ENCODE measurements around the gene TMEM81.

The TMEM81 gene

GRCh38 chr1:205118752-205119151 is 34.5 kb upstream of the TMEM81 start:
- TF ChIP-seq POLR2AphosphoS5 (IDR thresholded peaks at IDR 0.05; ENCODE audit: low read depth, low read length) (no peak), REST (IDR thresholded peaks at IDR 0.05; ENCODE audit: insufficient read depth in 1 of 2, low read depth in 2 of 2, low read length in 2 of 2) (no peak), FOXP2 (optimal IDR thresholded peaks at IDR 0.05; ENCODE audit: borderline replicate concordance, extremely low read depth, extremely low read length, insufficient read depth) (no peak), SIN3A (IDR thresholded peaks at IDR 0.05; ENCODE audit: borderline replicate concordance, insufficient read depth, low read length) (no peak), TAF1 (IDR thresholded peaks at IDR 0.05; ENCODE audit: borderline replicate concordance, insufficient read depth, low read length) (no peak)

GRCh38 chr1:205111354-205111753 is 27.1 kb upstream of the TMEM81 start:
- TF ChIP-seq REST (IDR thresholded peaks at IDR 0.05; ENCODE audit: insufficient read depth in 1 of 2, low read depth in 2 of 2, low read length in 2 of 2): no peak
- no peak for TF ChIP-seq SIN3A (IDR thresholded peaks at IDR 0.05; ENCODE audit: borderline replicate concordance, insufficient read depth, low read length)
- no peak for TF ChIP-seq FOXP2 (optimal IDR thresholded peaks at IDR 0.05; ENCODE audit: borderline replicate concordance, extremely low read depth, extremely low read length, insufficient read depth)
- TF ChIP-seq TAF1 (IDR thresholded peaks at IDR 0.05; ENCODE audit: borderline replicate concordance, insufficient read depth, low read length): no peak
- no peak for TF ChIP-seq POLR2AphosphoS5 (IDR thresholded peaks at IDR 0.05; ENCODE audit: low read depth, low read length)

- no peak for TF ChIP-seq TAF1 (IDR thresholded peaks at IDR 0.05; ENCODE audit: borderline replicate concordance, insufficient read depth, low read length)
Observed at GRCh38 chr1:205109711-205110110, 25.5 kb upstream of the TMEM81 start.

GRCh38 chr1:205109269-205109668 is 25.0 kb upstream of the TMEM81 start:
- TF ChIP-seq TAF1 (IDR thresholded peaks at IDR 0.05; ENCODE audit: borderline replicate concordance, insufficient read depth, low read length) (no peak), REST (IDR thresholded peaks at IDR 0.05; ENCODE audit: insufficient read depth in 1 of 2, low read depth in 2 of 2, low read length in 2 of 2) (no peak), FOXP2 (optimal IDR thresholded peaks at IDR 0.05; ENCODE audit: borderline replicate concordance, extremely low read depth, extremely low read length, insufficient read depth) (no peak), SIN3A (IDR thresholded peaks at IDR 0.05; ENCODE audit: borderline replicate concordance, insufficient read depth, low read length) (no peak), POLR2AphosphoS5 (IDR thresholded peaks at IDR 0.05; ENCODE audit: low read depth, low read length) (no peak)

- no peak for TF ChIP-seq TAF1 (IDR thresholded peaks at IDR 0.05; ENCODE audit: borderline replicate concordance, insufficient read depth, low read length)
Observed at GRCh38 chr1:205108464-205108863, 24.2 kb upstream of the TMEM81 start.

- TF ChIP-seq TAF1 (IDR thresholded peaks at IDR 0.05; ENCODE audit: borderline replicate concordance, insufficient read depth, low read length) (no peak), SIN3A (IDR thresholded peaks at IDR 0.05; ENCODE audit: borderline replicate concordance, insufficient read depth, low read length) (no peak), REST (IDR thresholded peaks at IDR 0.05; ENCODE audit: insufficient read depth in 1 of 2, low read depth in 2 of 2, low read length in 2 of 2) (no peak), FOXP2 (optimal IDR thresholded peaks at IDR 0.05; ENCODE audit: borderline replicate concordance, extremely low read depth, extremely low read length, insufficient read depth) (no peak), POLR2AphosphoS5 (IDR thresholded peaks at IDR 0.05; ENCODE audit: low read depth, low read length) (no peak)
Observed at GRCh38 chr1:205107327-205107726, 23.1 kb upstream of the TMEM81 start.
